HG03558 (cell line): ENCODE results near the gene AHNAK2.

Source experiments
- ATAC-seq: cut with Tn5 transposase; IDR thresholded peaks from one replicate; pipeline ENCODE4 v1.9.1; 2021; ENCODE audit warnings: moderate number of reproducible peaks; ENCODE audit not compliant: unreplicated experiment; ENCODE audit errors: extremely low read depth

The AHNAK2 gene

DNA sequence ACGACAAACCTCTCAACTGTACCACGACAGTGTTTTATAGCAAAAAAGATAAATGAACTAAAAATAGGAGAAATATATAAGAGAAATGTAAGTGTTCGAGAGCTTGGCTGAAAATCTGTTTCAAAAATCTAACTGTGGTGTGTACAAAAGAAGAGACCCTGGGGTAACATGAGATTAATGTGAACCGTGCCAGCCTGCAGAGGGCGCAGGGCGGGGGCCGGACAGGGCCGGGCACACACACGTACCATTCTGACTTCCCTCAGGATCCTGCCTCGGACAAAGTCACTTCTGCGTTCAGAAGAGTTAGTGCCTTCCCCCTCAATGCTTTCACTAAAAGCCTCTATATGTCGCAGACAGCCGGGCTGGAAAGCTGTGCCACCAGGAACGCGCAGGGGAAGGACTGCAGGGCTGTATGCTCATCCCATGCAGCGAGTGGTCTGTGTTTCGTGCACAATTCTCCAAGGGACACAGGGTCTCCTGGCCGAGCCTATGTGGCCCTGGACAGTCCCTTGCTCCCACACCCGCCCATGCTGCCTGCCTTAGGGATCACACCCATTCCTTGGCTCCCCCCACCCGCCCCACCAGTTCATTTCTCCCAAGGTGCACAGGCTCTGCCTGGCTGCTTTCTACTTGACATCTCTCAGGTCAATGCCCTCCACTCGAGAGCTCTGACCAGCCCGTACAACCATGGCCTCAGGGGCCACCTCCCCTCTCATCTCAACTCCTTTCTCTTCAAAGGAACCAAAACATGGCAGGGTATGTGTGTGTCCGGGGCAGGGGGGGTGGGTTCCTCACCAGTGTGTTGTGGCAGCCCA is 34.2 kb upstream of the AHNAK2 start:
- no peak for ATAC-seq

DNA sequence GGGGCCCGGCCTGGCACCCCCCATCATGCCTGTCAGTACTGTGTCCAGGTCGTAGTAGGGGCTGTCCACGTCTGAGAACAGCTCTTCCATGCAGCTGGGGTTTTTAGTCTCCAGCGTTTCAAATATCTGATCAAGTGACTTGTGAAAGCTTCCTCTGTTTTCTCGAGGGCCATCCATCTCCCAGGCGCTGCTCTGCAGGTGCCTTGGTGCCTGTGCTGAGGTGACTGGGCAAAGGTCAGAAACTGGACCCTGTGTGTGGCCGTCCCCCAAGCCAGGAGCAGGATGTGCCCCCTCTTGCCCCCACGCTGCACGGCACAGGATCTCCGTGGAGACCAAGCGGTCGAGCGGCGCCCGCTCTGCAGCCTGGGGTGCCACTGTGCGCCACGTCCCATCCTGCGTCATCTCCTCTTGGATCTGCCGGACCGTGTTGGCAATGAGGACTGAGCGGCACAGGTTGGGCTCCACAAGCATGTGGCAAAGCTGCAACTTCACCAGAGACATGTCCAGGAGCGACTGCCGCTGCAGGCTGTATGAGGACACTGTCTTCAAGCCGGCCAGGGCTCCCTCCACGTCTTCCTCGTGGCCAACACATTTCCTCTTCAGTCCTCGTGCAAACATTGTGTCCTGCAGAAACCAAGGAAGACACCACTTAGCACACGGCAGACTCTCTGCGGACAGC is 33.3 kb upstream of the AHNAK2 start:
- ATAC-seq = no peak

DNA sequence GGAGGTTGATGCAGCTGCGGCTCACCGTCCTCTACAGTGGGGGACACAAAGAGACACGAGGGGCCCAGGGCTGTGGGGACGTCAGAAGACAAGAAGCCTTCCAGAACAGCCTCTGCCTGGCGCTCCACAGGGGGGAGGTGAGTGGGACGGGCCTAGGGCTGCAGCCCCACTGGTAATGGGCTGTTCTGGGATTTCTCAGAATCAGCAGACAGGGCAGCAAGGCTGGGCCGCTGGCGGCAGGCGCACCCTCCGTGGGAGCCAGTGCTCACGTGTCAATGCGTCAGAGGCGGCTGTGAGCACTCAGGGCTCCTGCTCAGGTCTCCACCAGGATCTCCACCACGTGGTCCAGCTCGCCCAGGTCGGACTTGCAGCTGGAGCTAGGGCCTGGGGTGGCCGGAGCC is 32.7 kb upstream of the AHNAK2 start:
- ATAC-seq = no peak

DNA sequence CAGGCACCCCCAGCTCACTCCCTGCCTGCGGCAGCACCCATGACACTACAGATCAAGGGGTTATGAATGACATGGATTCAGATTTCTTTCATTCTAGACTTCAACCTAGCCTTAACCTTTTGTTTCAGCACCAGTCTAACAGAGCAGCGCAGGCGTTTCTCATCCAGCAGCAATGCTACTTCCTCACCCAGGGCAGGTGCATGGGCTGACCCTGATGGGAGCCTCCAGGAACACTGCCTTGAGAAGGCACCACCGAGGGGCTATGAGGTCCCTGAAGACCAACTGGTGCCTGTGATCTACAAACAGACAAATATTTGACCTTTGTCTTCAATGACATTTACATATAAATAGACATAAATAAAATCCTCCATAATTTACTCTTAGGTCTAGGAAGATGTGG is 31.9 kb upstream of the AHNAK2 start:
- no peak for ATAC-seq

DNA sequence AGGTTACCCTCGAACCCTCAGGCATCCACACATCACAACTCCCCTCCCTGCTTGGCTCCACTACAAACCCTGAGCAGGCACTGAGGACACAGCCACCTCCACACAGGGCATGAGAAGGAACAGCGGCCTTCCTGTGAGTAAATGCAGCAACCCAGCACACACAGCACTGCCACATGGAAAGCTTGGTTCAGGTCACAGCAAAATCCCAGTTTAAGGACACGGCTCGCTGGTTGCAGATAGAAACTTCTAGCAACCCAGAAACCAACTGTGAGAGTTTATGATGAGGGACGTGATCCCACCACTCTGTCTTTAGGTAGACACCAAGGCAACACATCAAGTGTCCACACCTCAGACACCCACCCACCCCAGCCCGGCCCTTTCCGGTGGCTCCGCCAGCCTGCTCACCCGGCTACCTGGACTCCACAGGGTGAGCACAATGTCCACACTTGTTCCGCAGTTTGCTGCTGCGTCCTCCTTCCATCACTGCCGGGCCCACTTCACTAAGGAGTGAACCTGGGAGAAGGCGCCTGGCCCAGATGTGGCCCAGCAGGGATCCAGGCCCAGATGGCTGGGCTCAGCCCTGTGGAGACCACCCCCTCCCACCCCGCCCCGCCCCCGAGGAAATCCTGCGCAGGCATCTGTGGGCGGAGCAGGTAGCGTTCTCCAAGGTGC is 29.6 kb upstream of the AHNAK2 start:
- no peak for ATAC-seq

DNA sequence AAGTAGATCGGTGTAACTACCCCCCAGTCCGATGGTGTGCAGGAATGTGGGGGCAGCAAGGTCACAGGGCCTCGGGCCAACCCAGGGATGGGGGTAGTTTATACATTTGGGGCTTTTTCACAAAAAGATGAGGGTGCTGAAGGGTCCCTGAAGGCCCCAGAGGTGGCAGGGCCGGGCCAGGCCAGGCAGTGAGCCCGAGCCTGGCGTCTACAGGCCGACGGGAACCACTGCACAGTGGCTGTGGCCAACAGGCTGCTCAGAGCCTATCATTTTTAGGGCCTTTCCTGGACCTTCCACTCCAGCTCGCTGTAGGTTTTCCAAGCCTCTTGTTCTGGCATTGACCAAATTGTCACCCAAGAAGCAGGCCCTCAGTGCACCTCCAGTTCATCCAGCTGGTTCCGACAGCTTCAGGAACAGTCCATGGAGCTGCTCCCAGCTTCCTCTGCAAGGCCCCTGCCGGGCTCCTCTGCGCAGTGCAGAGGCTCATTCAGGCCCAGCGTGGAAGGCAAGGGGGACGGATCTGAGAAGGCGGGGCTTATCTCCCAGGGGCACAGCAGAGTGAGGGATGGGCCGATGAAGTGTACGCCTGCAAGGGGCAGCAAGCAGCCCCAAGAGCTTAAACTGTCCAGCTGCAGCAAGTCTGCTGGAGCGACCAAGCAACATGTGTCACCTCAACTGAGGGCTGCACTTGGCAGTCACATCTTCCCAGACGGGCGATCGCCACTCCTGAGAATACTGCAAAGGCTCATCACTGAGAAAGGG is 28.8 kb upstream of the AHNAK2 start:
- no peak for ATAC-seq

DNA sequence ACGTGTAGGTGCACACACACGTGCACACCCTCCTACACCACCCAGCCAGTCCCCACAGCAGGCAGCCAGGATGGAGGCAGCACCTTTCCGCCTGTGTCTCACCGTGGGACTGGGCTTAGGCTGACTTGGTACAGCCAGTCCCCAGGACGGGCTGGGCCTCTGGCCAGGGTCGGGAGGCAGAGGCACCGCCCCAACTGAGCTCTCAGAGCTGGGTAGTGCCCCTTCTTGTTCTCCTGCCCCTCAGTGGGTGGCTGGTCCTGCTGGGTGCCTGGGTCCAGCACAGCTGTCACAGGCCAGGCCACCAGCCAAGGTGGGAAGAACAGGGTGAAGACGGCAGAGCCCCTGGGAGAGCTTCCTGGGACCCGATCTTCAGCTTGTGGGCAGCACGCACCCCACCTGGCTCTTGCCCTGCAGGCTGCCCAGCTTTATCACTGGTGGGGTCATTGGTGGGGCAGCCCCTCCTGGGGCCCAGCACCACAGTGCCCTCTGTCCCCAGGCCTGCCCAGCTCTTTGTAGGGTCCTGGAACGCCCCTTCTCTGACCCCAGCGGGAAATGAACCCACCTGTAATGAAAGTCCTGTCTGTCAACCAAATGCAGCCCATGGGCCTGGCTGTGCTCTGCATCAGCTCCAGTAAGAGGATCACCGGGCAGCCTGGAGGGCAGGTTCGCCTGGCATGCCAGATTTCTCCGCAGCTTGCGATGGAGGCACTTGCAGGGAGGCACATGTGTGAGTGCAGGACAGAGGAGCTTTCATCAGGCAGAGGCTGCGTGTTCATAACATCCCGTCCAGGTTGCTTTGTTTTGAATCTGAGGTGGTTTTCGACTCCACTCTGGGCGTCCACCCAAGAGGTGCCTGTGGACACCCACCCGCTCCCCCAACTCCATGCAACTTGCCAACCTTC is 28.0 kb upstream of the AHNAK2 start:
- no peak for ATAC-seq

DNA sequence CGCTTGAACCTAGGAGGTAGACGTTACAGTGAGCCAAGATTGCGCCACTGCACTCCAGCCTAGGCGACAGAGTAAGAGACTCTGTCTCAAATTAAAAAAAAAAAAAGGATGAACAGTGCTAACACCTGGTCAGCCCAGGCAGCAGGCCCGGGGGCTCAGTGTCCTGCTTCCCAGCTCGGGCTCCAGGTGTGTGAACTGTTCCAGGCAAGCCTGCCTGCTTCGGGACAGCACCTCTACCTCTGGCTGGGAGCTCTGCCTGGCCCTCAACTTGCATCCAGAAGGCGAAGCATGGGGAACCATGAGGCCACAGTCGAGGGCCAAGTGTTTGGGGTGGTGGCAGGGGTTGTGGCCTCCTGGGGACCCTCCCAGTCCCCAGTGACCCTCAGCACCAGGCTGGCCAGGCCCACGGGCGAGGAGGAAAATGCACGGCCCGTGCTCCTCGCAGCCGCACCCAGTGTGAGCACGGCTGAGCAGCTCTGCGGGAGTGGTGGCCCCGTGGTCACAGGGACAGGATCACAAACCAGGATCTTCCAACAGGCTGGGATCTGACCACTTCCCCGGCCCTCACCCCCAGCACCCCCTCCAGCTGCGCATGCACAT is 27.3 kb upstream of the AHNAK2 start:
- no peak for ATAC-seq

DNA sequence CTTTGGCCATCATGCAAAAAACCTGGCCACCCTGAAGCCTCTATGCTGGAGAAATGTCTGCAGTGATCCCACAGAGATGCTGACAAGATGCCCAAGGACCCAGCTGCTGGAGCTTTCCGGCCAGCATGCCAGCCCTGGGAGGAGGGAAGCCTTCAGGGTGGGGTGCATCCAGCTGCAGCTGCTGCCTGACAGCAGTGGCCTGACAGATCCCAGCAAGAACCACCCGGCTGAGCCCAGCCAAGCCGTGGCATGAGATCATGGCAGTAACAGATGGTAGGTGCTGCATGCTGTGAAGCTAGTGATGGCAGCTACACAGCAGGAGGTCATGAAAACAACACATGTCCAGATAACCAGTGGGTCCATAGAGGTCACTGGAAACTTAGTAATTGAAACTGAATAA is 21.2 kb upstream of the AHNAK2 start:
- ATAC-seq = no peak

DNA sequence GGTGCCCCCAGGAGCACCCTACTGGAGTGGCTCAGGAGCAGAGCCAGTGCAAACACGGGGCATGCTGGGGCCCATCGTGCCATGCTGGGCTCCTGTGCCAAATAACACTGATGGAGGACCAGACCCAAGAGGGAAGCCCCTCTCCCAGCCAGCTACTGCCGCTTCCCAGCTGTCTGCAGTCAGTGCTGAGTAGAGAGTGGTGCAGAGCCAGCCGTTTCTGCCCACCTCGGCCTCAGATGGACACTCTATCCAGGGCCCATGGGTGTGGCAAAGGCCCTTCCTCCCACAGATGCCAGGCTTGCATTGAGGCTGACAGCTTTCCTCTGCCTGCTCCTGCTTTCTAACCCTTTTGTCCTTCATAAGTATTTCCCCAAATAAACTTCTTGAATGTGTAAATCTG is 20.6 kb upstream of the AHNAK2 start:
- no peak for ATAC-seq

DNA sequence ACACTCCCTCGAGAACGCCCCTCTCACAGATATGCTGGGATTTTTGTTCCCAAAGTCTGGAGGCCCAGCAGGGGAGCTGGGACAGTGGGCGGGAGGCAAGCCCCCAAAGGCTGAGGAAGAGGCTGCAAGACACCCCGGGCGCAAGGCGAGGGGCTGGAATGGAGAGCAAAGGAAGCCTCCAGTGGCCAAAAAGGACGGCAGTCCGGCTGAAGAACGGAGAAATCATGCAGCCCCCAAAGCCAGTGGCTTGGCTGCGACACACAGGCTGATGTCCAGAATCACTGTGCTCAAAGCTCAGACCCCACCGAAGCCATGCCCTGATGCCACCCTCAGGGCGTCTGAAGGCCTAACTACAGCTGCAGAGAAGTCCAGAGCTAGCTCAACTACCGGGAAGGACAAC is 18.3 kb upstream of the AHNAK2 start:
- no peak for ATAC-seq

DNA sequence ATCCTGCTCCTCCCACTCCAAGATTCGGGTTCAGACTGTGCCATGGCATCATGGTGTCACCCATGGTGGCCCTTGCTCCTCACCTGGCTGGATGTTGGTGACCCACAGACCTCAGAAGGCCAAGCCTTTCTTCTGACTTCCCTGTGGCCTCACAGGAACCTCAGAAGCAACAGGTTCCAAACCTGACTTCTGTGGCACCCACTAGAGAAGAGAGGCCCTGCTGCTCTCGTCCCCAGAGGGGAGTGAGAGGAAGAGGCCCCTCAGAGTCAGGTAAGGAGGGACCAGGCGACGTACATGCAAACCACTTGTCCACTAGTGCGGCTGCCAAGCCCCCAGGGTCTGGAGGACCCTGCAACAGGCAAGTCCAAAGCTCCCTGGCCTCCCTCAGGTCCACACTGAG is 17.9 kb upstream of the AHNAK2 start:
- ATAC-seq = no peak

DNA sequence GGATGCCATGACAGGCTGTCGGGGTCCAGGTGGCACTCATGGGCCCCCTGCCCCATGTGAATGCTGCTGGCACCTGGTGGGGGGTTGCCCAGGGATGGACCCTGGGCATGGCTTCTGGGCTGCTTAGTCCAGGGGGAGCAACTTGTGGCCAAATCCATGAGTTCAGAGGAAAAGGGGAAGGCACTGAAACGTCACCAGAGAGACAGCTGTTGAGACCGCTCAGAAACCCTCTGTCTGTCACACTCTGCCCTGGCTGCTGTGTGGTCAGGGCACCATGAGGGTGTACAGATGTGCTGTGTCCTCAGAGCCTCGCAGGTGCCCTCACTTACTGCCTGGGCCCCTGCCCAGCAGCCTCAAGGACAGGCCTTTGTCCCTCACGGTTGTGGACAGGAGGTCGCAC is 16.8 kb upstream of the AHNAK2 start:
- no peak for ATAC-seq

DNA sequence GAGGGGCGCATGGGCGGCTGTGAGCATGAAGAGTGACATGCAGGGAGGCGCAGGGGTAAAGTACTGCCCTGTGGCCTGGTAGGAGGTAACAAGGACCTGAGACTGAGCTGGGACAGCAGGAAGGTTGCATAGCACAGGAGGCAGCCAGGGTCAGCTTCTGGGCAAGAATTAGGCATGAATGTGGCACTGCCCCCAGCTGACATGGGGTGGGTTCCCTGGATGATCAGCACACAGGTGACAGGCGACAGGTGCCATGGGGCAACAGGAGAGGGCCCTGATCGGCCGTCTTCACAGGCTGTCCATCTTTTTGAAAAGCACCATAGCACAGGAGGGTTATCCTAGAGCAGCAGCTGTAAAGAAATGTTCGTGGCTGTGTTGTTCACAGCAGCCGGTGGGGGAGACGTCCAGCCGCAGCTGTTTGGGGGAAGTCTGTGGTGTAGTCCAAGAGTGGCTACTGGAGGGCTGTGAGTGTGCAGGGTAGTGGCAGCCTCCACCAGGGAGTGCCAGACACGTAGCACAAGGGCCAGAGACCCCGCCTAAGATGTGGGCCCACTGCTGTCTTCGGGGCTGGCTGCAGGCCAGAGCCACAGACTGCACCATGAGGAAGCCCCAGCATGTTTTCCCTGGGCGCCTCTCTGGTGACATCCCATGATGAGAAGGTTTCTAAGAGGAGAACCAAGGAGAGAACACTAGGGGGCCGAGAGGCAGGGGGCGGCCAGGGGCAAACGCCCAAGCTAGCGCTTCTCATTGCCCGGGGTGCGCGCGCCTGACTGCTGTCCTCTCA is 15.8 kb upstream of the AHNAK2 start:
- no peak for ATAC-seq

DNA sequence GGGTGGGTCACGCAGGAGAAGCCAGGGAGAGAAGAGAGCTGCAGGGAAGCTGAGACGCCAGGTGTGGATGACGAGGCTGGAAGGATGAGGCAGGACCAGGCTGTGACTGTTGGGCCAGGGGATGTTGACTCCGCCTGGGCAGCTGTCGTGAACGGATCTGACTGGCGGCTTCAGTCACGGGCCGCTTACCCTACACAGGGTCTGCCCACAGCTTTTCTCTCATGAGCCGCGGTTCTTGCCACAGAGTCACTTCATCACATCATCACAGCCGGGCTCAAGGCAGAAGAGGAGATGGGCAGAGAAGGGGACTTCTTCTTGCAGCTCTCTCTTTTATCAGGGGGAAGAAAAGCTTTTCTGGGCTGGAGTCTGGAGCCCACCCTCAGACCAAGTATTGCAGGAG is 15.1 kb upstream of the AHNAK2 start:
- no peak for ATAC-seq

DNA sequence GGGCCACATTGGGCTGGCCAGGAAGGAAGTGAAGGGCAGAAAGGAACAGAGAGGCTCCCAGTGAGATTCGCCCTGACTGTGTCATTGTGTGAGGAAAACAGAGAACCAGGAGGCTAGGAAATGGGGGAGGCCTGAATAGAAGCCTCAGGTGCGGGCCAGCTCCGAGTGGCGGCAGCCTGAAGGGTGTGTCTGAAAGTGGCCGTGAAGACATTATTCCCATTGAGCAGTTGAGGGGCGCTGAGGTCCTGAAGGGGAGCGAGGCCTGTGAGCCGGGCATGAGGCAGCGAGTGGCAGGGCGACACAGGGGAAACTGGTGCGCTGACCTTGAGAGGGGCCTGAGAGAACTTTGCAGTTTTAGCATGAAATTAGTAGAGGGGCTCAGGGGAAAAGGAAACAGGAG is 14.3 kb upstream of the AHNAK2 start:
- no peak for ATAC-seq

DNA sequence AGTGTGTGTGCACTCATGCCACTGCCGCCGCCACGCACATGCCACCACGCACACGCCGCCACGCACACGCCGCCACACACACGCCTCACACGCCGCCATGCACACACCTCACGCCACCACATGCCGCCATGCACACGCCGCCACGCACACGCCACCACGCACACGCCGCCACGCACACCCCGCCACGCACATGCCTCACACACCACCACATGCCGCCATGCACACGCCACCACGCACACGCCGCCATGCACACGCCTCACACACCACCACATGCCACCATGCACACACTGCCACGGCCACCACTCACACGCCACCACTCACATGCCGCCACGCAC is 13.7 kb upstream of the AHNAK2 start:
- ATAC-seq = no peak

DNA sequence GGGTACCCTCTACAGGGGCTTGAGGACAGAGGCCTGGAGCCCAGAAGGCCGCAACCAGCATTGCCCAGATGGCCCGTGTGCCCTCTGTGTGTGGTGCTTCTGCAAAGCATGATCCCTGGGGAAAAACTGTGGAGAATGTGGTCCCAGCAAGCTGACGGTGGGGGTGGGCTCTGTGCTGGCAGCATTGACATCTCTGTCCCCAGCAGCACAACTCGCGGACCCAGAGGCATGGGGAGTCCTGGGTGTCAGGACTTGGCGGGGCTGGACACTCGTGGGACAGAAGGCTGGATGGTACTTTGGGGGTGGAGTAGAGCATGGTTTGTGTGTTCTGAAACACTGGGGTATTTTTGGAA is 11.8 kb upstream of the AHNAK2 start:
- ATAC-seq = no peak
